ENCODE measurements around the gene ADCYAP1R1. TPM values are rescaled to one million over a fixed set of nuclear protein-coding genes. Genes with fewer than 3 reads are reported as not detected.

Gene ADCYAP1R1
- polyA plus RNA-seq, 3 donors = not detected

DNA sequence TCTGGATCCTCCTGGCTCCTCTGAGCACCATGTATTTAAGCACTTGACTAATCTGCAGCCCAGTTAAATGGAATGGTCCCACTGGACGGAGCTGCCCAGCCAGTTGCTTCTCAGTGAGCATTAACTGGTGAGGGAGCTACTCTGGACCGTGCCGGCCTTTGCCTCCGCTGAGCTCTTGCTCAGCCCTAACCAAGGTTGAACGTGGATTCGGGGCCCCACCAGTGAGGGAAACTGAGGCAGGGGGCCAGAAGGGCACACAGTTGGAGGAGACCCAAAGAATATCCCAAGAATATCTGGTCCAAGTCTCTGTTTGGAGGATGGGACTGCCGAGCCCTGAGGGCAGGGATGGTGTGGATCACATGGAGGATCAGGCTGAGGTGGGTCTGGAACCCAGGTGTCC lies 13.7 kb downstream of the ADCYAP1R1 start:
- Mint-ChIP-seq H3K4me3 (no peak overlapping the region), H3K36me3 (no peaks in the 10 kb centered on the region)
- intact Hi-C loops (cut with micrococcal nuclease) = no loop called here

GRCh38 chr7:31066516-31067130 lies 14.5 kb downstream of the ADCYAP1R1 start:
- no peak for DNase-seq
- TF ChIP-seq, protein P1, sequence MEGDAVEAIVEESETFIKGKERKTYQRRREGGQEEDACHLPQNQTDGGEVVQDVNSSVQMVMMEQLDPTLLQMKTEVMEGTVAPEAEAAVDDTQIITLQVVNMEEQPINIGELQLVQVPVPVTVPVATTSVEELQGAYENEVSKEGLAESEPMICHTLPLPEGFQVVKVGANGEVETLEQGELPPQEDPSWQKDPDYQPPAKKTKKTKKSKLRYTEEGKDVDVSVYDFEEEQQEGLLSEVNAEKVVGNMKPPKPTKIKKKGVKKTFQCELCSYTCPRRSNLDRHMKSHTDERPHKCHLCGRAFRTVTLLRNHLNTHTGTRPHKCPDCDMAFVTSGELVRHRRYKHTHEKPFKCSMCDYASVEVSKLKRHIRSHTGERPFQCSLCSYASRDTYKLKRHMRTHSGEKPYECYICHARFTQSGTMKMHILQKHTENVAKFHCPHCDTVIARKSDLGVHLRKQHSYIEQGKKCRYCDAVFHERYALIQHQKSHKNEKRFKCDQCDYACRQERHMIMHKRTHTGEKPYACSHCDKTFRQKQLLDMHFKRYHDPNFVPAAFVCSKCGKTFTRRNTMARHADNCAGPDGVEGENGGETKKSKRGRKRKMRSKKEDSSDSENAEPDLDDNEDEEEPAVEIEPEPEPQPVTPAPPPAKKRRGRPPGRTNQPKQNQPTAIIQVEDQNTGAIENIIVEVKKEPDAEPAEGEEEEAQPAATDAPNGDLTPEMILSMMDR (IDR thresholded peaks at IDR 0.05) = no peak
- Mint-ChIP-seq H3K9me3 (peaks cover 0 to 3% (median 0%) of the 10 kb centered on the region in 7 donors), H3K36me3 (no peaks in the 10 kb centered on the region), H3K27me3 (ENCODE audit: low read depth in 3 of 3) (peaks cover 1 to 5% (median 3%) of the 10 kb centered on the region in 3 donors), H3K27ac (no peak overlapping the region), H3K4me3 (no peak overlapping the region), H3K4me1 (no peaks in the 10 kb centered on the region)
- no peak overlapping the region for H3K9ac ChIP-seq (ENCODE audit: insufficient read depth, low read length, poor library complexity, severe bottlenecking)
- H3K9me3 ChIP-seq (replicated peaks in 1 of 2; ENCODE audit: control insufficient read depth in 1 of 2, insufficient read depth in 1 of 2, low read length in 2 of 2) = no peaks in the 10 kb centered on the region
- intact Hi-C loops (cut with micrococcal nuclease) = no loop called here
- no peak overlapping the region for H3K27ac ChIP-seq (ENCODE audit: low read depth in 1 of 2, low read length in 2 of 2)
- no peaks in the 10 kb centered on the region for H3K36me3 ChIP-seq (replicated peaks in 1 of 2; ENCODE audit: control insufficient read depth in 1 of 2, insufficient read depth in 2 of 2, low read length in 2 of 2)
- no peaks in the 10 kb centered on the region for H4K20me1 ChIP-seq (ENCODE audit: insufficient read depth, low read length)
- H2AFZ ChIP-seq (ENCODE audit: insufficient read depth, low read depth, low read length, poor library complexity, severe bottlenecking) = no peak overlapping the region
- no peak overlapping the region for H3K4me3 ChIP-seq (replicated peaks in 1 of 3; ENCODE audit: low read depth in 2 of 3, low read length in 3 of 3)
- H3K4me1 ChIP-seq (ENCODE audit: control insufficient read depth in 1 of 2, insufficient read depth in 2 of 2, low read length in 2 of 2) = no peaks in the 10 kb centered on the region
- whole genome bisulfite sequencing (ENCODE audit: insufficient coverage) = 92% methylated on average over 3 of the region's 4 CpGs
- no peaks in the 10 kb centered on the region for H3K27me3 ChIP-seq (ENCODE audit: control insufficient read depth in 2 of 2, insufficient read depth in 2 of 2, low read length in 2 of 2)
- H3K4me2 ChIP-seq (replicated peaks; ENCODE audit: extremely low read depth, low read length, poor library complexity, severe bottlenecking) = no peak overlapping the region
- no peaks in the 10 kb centered on the region for H3K79me2 ChIP-seq (ENCODE audit: insufficient read depth, low read length)

More for the DNA sequence above, 13.7 kb downstream of the ADCYAP1R1 start:
- TF ChIP-seq, protein P1 (IDR thresholded peaks at IDR 0.05) = no peak
- DNase-seq = no peak
- no peaks in the 10 kb centered on the region for H3K27me3 ChIP-seq (ENCODE audit: control insufficient read depth in 2 of 2, insufficient read depth in 2 of 2, low read length in 2 of 2)
- 93% methylated on average over 4 of the region's 7 CpGs for WGBS (ENCODE audit: insufficient coverage)
- H4K20me1 ChIP-seq (ENCODE audit: insufficient read depth, low read length) = no peaks in the 10 kb centered on the region
- H3K4me1 ChIP-seq (ENCODE audit: control insufficient read depth in 1 of 2, insufficient read depth in 2 of 2, low read length in 2 of 2) = no peaks in the 10 kb centered on the region
- Mint-ChIP-seq H3K9me3 (peaks cover 0 to 3% (median 0%) of the 10 kb centered on the region in 7 donors), H3K27me3 (ENCODE audit: low read depth in 3 of 3) (peaks cover 0 to 5% (median 3%) of the 10 kb centered on the region in 3 donors), H3K27ac (peak overlapping the region in 1 of 7 donors; percentile 6), H3K4me1 (no peaks in the 10 kb centered on the region)
- no peaks in the 10 kb centered on the region for H3K79me2 ChIP-seq (ENCODE audit: insufficient read depth, low read length)
- no peaks in the 10 kb centered on the region for H3K36me3 ChIP-seq (replicated peaks in 1 of 2; ENCODE audit: control insufficient read depth in 1 of 2, insufficient read depth in 2 of 2, low read length in 2 of 2)
- H3K4me3 ChIP-seq (replicated peaks in 1 of 3; ENCODE audit: low read depth in 2 of 3, low read length in 3 of 3) = no peak overlapping the region
- H3K9me3 ChIP-seq (replicated peaks in 1 of 2; ENCODE audit: control insufficient read depth in 1 of 2, insufficient read depth in 1 of 2, low read length in 2 of 2) = no peaks in the 10 kb centered on the region
- H3K4me2 ChIP-seq (replicated peaks; ENCODE audit: extremely low read depth, low read length, poor library complexity, severe bottlenecking) = no peak overlapping the region
- H2AFZ ChIP-seq (ENCODE audit: insufficient read depth, low read depth, low read length, poor library complexity, severe bottlenecking) = no peak overlapping the region
- H3K27ac ChIP-seq (ENCODE audit: low read depth in 1 of 2, low read length in 2 of 2) = no peak overlapping the region
- H3K9ac ChIP-seq (ENCODE audit: insufficient read depth, low read length, poor library complexity, severe bottlenecking) = no peak overlapping the region
